HFF-Myc (cell line): ENCODE results near the gene MOB3B.

Source experiments
- DNase-seq: peaks from one replicate; pipeline ENCODE4 v3.0.0-alpha.2; 2011; ENCODE audit warnings: low read depth; ENCODE audit errors: extremely low read depth
- H3K4me3 ChIP-seq: replicated peaks from 2 replicates; pipeline ENCODE4 v1.5.1; 2011; ENCODE audit warnings: low read depth, mild to moderate bottlenecking, control low read depth, low read length
- CTCF ChIP-seq: IDR thresholded peaks from 2 replicates; pipeline ENCODE4 v1.5.1; 2012; ENCODE audit warnings: mild to moderate bottlenecking, low read depth, low read length, control low read depth; ENCODE audit errors: missing control alignments

The MOB3B gene

DNA sequence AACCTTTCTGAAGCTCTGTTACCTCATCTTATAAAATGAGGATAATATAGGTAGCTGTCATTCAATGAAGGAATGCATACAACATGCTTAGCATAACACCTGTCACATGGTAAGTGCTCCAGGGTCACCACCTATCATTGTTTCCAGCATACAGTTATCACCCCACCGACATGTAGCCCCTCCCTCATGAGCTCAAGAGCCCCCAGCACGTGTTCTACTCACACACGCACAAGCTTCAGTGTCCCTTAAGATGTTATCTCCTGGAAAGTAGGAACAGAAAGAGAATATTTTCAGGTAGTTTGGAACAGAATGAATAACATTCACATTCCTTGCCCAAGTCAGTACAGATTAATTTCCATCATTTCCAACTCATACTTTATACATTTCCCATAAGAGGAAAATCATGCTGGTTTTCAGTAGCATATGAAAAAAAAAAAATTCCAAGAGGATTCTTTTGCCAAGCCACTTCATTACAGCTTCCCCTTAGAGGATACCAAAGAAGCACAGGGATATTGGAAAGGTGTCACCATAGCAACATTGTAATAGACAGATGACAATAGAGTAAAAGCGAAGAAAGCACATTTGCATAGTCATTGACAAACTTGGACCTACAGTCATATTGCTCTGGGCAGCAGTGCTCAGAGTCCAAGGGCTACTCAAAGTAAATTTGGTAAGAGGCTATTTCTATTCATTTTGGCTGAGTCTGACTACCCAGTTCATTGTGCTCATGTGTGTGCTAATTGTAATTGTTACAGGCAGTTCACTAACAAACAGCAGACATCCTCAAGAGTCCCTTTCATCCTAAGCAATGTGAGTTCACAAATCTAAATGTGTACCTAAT lies 1.5 kb upstream of the MOB3B start:
- no peak overlapping the region for H3K4me3 ChIP-seq
- no peak for DNase-seq

GRCh38 chr9:27528886-27529315 lies 713 bp downstream of the MOB3B start:
- DNase-seq, result no peak
- peak overlapping the region; percentile 45 for H3K4me3 ChIP-seq
- TF ChIP-seq CTCF, result no peak

More for the DNA sequence above, 1.5 kb upstream of the MOB3B start:
- TF ChIP-seq CTCF, result no peak

GRCh38 chr9:27528076-27528885 lies 1.3 kb downstream of the MOB3B start:
- no peak for DNase-seq
- no peak for TF ChIP-seq CTCF
- H3K4me3 ChIP-seq, result peak overlapping the region; percentile 45

- H3K4me3 ChIP-seq, result no peak overlapping the region
- DNase-seq, result no peak
- no peak for TF ChIP-seq CTCF
Measured at GRCh38 chr9:27527702-27528075, 1.9 kb downstream of the MOB3B start.

- DNase-seq, result no peak
- H3K4me3 ChIP-seq, result no peak within 1 kb of the TSS
- no peak for TF ChIP-seq CTCF
Measured at GRCh38 chr9:27524236-27524635, 5.4 kb downstream of the MOB3B start, which contains the start of gene IFNK. Gene IFNK, plus strand, starts transcription at chr9:27524290. Its CDS starts 47 bp downstream, at chr9:27524337.

DNA sequence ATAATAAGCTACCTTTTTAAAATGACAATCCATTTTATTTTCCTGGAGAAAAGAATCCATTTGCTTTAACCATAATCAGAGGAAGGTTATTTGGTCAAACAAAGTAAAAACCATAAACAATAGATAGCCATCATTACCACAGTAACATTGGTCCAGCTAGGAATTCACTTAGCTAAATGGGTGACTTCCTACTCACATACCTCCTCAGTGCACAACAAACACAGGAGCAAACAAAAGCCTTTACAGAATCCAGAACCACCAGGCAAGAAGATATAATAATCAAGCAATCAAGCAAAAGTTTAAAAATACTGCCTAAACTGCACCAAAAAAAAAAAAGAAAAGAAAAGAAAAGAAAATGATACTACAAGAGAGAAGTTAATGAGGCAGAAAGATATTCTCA lies 6.5 kb downstream of the MOB3B start:
- DNase-seq, result no peak
- no peak for TF ChIP-seq CTCF

More for the DNA sequence above, 6.5 kb downstream of the MOB3B start:
- no peak overlapping the region for H3K4me3 ChIP-seq
